Gastrocnemius medialis (tissue), 4 donors: Measurements from ENCODE around the gene TAX1BP3. TPM values are rescaled to one million over a fixed set of nuclear protein-coding genes. Genes with fewer than 3 reads are reported as not detected.

Experiments
- ATAC-seq, 2 donors: fragments of 150-250 bp; one replicate each; pipeline ENCODE4 v1.9.1; 2016
- DNase-seq, 2 donors: peaks; one replicate each; pipeline ENCODE4 v3.0.0-alpha.2; 2019
- H3K27ac ChIP-seq, 4 donors: fragments of 200-600 bp; sonication (generic); 1 replicate in 1 of 4; 2 replicates in 3 of 4; pipeline ENCODE4 v1.5.1; 2016 to 2018; ENCODE audit warnings: mild to moderate bottlenecking in 2 of 4, moderate library complexity in 1 of 4
- H3K27me3 ChIP-seq, 3 donors: fragments of 200-600 bp; sonication (generic) in 2 of 3; 1 replicate in 1 of 3; 2 replicates in 2 of 3; pipeline versions ENCODE4 v1.5.1 to v1.6.0; 2016 to 2019; ENCODE audit warnings: mild to moderate bottlenecking in 1 of 3, moderate library complexity in 1 of 3
- H3K36me3 ChIP-seq, 2 donors: fragments of 200-600 bp; sonication (generic) in 1 of 2; one replicate each; pipeline ENCODE4 v1.5.1; 2017 to 2018
- H3K4me1 ChIP-seq, 2 donors: fragments of 200-600 bp; sonication (generic) in 1 of 2; one replicate each; pipeline ENCODE4 v1.5.1; 2016 to 2017; ENCODE audit warnings: mild to moderate bottlenecking in 2 of 2
- H3K4me3 ChIP-seq, 4 donors: fragments of 200-600 bp; sonication (generic) in 3 of 4; 1 replicate in 1 of 4; 2 replicates in 3 of 4; pipeline ENCODE4 v1.5.1; 2016 to 2019; ENCODE audit warnings: mild to moderate bottlenecking in 2 of 4
- H3K9me3 ChIP-seq, 3 donors: fragments of 200-600 bp; sonication (generic) in 2 of 3; 1 replicate in 1 of 3; 2 replicates in 2 of 3; pipeline ENCODE4 v1.5.1; 2016 to 2019
- POLR2A ChIP-seq, 2 donors: fragments of 450-650 bp; IDR thresholded peaks; one replicate each; pipeline ENCODE4 v1.6.1; 2017; ENCODE audit warnings: antibody characterized with exemption in 2 of 2, mild to moderate bottlenecking in 2 of 2, moderate library complexity in 2 of 2
- in situ Hi-C, 4 donors: fragments of 200-750 bp; cut with MboI; loops; one replicate each; pipeline versions ENCODE4 v1.15.0 to v1.8.0; 2017; ENCODE audit warnings: low sequenced_read_pairs in 4 of 4
- intact Hi-C: fragments of 100-400 bp; cut with DNase I; formaldehyde crosslinking; loops from one replicate; pipeline ENCODE4 v1.15.1; 2023; ENCODE audit warnings: low total_unique reads
- total RNA-seq, 4 donors: library from RNA; depleted of rRNA; stranded (reverse); fragments of >200 nt; gene quantifications; one replicate each; pipeline versions ENCODE4 v1.1.0 to v1.2.3, GENCODE V29; 2016
- TF ChIP-seq, protein P1 (sequence below), 5 experiments: fragments of 450-650 bp in 3 of 5; fragments of 200-600 bp in 2 of 5; sonication (generic) in 2 of 5; IDR thresholded peaks in 4 of 5; conservative IDR thresholded peaks in 1 of 5; 1 replicate in 4 of 5; 2 replicates in 1 of 5; pipeline ENCODE4 v1.5.1; 2016 to 2019; ENCODE audit warnings: antibody characterized with exemption in 5 of 5, mild to moderate bottlenecking in 3 of 5, moderate library complexity in 3 of 5

TAX1BP3 gene
- total RNA-seq, 4 donors from 2014 or later = 24.1 to 45.1 (median 33.8) TPM

DNA sequence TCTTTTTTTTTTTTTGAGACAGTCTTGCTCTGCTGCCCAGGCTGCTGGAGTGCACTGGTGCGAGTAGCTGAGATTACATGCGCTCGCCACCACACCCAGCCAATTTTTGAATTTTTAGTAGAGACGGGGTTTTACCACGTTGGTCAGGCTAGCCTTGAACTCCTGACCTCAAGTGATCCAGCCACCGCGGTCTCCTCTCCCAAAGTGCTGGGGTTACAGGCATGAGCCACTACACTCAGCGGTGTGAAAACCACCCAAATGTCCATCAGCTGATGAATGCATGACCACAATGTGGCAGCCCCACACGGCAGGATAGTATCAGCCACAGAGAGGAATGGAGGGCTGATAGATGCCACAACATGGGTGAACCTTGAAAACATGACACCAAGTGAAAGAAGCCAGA, 25.5 kb upstream of the TAX1BP3 start:
- intact Hi-C loops = no loop called here

GRCh38 chr17:3693141-3693540, 24.8 kb upstream of the TAX1BP3 start:
- intact Hi-C loops = no loop called here
- Histone ChIP-seq H3K9me3 (no peaks in the 10 kb centered on the region), H3K4me1 (peaks cover 13 to 24% of the 10 kb centered on the region in 2 donors), H3K36me3 (peaks cover 0 to 16% of the 10 kb centered on the region in 2 donors), H3K27ac (peak overlapping the region; percentile 94 to 99 (median 96)), H3K27me3 (peaks cover 0 to 4% (median 0%) of the 10 kb centered on the region in 3 donors), H3K4me3 (no peak overlapping the region)
- TF ChIP-seq POLR2A (IDR thresholded peaks at IDR 0.05) = no peak
- TF ChIP-seq, protein P1, sequence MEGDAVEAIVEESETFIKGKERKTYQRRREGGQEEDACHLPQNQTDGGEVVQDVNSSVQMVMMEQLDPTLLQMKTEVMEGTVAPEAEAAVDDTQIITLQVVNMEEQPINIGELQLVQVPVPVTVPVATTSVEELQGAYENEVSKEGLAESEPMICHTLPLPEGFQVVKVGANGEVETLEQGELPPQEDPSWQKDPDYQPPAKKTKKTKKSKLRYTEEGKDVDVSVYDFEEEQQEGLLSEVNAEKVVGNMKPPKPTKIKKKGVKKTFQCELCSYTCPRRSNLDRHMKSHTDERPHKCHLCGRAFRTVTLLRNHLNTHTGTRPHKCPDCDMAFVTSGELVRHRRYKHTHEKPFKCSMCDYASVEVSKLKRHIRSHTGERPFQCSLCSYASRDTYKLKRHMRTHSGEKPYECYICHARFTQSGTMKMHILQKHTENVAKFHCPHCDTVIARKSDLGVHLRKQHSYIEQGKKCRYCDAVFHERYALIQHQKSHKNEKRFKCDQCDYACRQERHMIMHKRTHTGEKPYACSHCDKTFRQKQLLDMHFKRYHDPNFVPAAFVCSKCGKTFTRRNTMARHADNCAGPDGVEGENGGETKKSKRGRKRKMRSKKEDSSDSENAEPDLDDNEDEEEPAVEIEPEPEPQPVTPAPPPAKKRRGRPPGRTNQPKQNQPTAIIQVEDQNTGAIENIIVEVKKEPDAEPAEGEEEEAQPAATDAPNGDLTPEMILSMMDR (IDR thresholded peaks at IDR 0.05 in 4 of 5, conservative IDR thresholded peaks at IDR 0.05 in 1 of 5) = no peak
- in situ Hi-C loops = no loop called here
- DNase-seq (no peak), ATAC-seq (no peak)

More for the DNA sequence above, 25.5 kb upstream of the TAX1BP3 start:
- no peak overlapping the region for H3K4me3 ChIP-seq
- H3K4me1 ChIP-seq = peaks cover 13 to 24% of the 10 kb centered on the region in 2 donors
- in situ Hi-C loops = no loop called here
- peak overlapping the region; percentile 94 to 99 (median 96) for H3K27ac ChIP-seq
- H3K36me3 ChIP-seq = peaks cover 0 to 16% of the 10 kb centered on the region in 2 donors
- no peak for ATAC-seq
- no peaks in the 10 kb centered on the region for H3K9me3 ChIP-seq
- DNase-seq = no peak
- TF ChIP-seq, protein P1 (IDR thresholded peaks at IDR 0.05 in 4 of 5, conservative IDR thresholded peaks at IDR 0.05 in 1 of 5) = no peak
- no peak for TF ChIP-seq POLR2A (IDR thresholded peaks at IDR 0.05)
- H3K27me3 ChIP-seq = peaks cover 0 to 4% (median 0%) of the 10 kb centered on the region in 3 donors

- TF ChIP-seq, protein P1 (IDR thresholded peaks at IDR 0.05 in 4 of 5, conservative IDR thresholded peaks at IDR 0.05 in 1 of 5) = no peak
- TF ChIP-seq POLR2A (IDR thresholded peaks at IDR 0.05) = no peak
- intact Hi-C loops (no loop called here), in situ Hi-C loops (no loop called here)
- DNase-seq = no peak
- peak overlapping the region in 3 of 4 donors; percentile 94 to 97 (median 95) for H3K27ac ChIP-seq
- peaks cover 13 to 24% of the 10 kb centered on the region in 2 donors for H3K4me1 ChIP-seq
- H3K4me3 ChIP-seq = no peak overlapping the region
- H3K27me3 ChIP-seq = peaks cover 0 to 4% (median 0%) of the 10 kb centered on the region in 3 donors
- ATAC-seq = no peak
- peaks cover 0 to 16% of the 10 kb centered on the region in 2 donors for H3K36me3 ChIP-seq
- no peaks in the 10 kb centered on the region for H3K9me3 ChIP-seq
These were observed 24.0 kb upstream of the TAX1BP3 start for GRCh38 chr17:3692346-3692745.

DNA sequence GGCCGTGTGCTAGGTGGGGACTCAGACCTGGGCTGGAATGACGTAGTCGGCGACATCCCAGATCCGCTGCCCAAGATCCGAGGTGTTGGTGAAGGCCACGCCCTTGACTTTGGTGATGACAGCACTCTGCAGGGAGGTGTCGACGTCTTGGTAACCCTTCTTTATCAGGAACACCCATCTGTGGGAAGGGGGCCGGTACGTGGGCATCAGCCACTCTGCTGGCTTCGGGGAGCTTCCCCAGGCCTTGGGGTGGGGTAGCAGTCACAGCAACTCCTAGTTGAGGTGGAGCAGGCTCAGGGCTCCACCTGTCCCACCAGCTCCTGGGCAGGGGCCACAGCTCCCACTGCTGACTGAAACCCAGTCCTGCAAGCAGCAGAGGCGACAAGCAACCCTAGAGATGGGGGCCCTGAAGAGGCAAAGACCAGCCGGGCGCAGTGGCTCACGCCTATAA, 23.3 kb upstream of the TAX1BP3 start:
- intact Hi-C loops = no loop called here
- Histone ChIP-seq H3K4me3 (no peak overlapping the region), H3K9me3 (no peaks in the 10 kb centered on the region), H3K36me3 (peaks cover 0 to 16% of the 10 kb centered on the region in 2 donors), H3K27ac (peak overlapping the region in 2 of 4 donors; percentile 10 to 14), H3K27me3 (no peaks in the 10 kb centered on the region), H3K4me1 (peaks cover 12 to 24% of the 10 kb centered on the region in 2 donors)
- no peak for TF ChIP-seq POLR2A (IDR thresholded peaks at IDR 0.05)
- TF ChIP-seq, protein P1 (IDR thresholded peaks at IDR 0.05 in 4 of 5, conservative IDR thresholded peaks at IDR 0.05 in 1 of 5) = peak in 1 of 5 experiments; percentile 11
- DNase-seq = no peak
- in situ Hi-C loops = no loop called here
- ATAC-seq = no peak
